SIG-M5 treated with dmso at 0.1 percent for 504 hours (cell line): ENCODE data around the gene LOXL3.
A peak's percentile ranks its signal among the peaks of the same experiment; 100 is the strongest.
"Not testable (repeated sequence)": the region's sequence is repeated elsewhere in the genome, so short reads cannot be mapped to it uniquely, and the experiment has no call there.

Experiments
- DNase-seq: peaks from one replicate; lab custom pipeline; 2025; ENCODE audit not compliant: unreplicated experiment; lab: John Stamatoyannopoulos, UW

The LOXL3 gene

GRCh38 chr2:74573747-74574562, 20.2 kb upstream of the LOXL3 start:
- peak; percentile 94 for DNase-seq

GRCh38 chr2:74572178-74572925, 18.6 kb upstream of the LOXL3 start:
- no peak for DNase-seq

- peak; percentile 36 for DNase-seq
Observed at GRCh38 chr2:74571058-74571457, 17.3 kb upstream of the LOXL3 start.

GRCh38 chr2:74569686-74570085, 15.9 kb upstream of the LOXL3 start:
- DNase-seq = no peak

GRCh38 chr2:74567881-74568280, 14.1 kb upstream of the LOXL3 start:
- DNase-seq = no peak

GRCh38 chr2:74566754-74567085, 13.0 kb upstream of the LOXL3 start:
- peak; percentile 28 for DNase-seq

- no peak for DNase-seq
Observed at GRCh38 chr2:74566076-74566753, 12.5 kb upstream of the LOXL3 start.

- no peak for DNase-seq
Observed at GRCh38 chr2:74564222-74564621, 10.5 kb upstream of the LOXL3 start.

GRCh38 chr2:74562126-74562775, 8.5 kb upstream of the LOXL3 start:
- DNase-seq = no peak

GRCh38 chr2:74561022-74561421, 7.3 kb upstream of the LOXL3 start:
- DNase-seq = not testable (repeated sequence)

GRCh38 chr2:74560591-74560990, 6.8 kb upstream of the LOXL3 start:
- DNase-seq = no peak

- no peak for DNase-seq
Observed at GRCh38 chr2:74559912-74560311, 6.2 kb upstream of the LOXL3 start.

GRCh38 chr2:74558284-74559230, 4.8 kb upstream of the LOXL3 start:
- DNase-seq = no peak

- DNase-seq = no peak
Observed at GRCh38 chr2:74556831-74557370, 3.2 kb upstream of the LOXL3 start.

GRCh38 chr2:74556159-74556558, 2.4 kb upstream of the LOXL3 start:
- DNase-seq = no peak

- peak; percentile 16 for DNase-seq
Observed at GRCh38 chr2:74555610-74556103, 1.9 kb upstream of the LOXL3 start.

- peak; percentile 31 for DNase-seq
Observed at GRCh38 chr2:74554820-74555531, 1.2 kb upstream of the LOXL3 start.

GRCh38 chr2:74552914-74553811, 579 bp downstream of the LOXL3 start:
- DNase-seq = no peak
